SH-SY5Y (cell line): ENCODE measurements around the gene NEK5.

Experiments used
- GATA2 ChIP-seq: IDR thresholded peaks from 2 replicates; pipeline ENCODE4 v1.6.1; 2011; ENCODE audit warnings: mild to moderate bottlenecking, low read depth, low read length
- GATA3 ChIP-seq: IDR thresholded peaks from 2 replicates; pipeline ENCODE4 v1.6.1; 2011; ENCODE audit warnings: low read depth, mild to moderate bottlenecking, low read length, moderate library complexity

Gene NEK5

GRCh38 chr13:52147225-52147624 is 18.4 kb upstream of the NEK5 start:
- TF ChIP-seq GATA2 (no peak), GATA3 (no peak)

GRCh38 chr13:52141299-52141698 is 12.4 kb upstream of the NEK5 start:
- TF ChIP-seq GATA3 (no peak), GATA2 (no peak)

- no peak for TF ChIP-seq GATA2
- TF ChIP-seq GATA3 = no peak
These were observed 8.6 kb upstream of the NEK5 start for GRCh38 chr13:52137489-52137888.

GRCh38 chr13:52136763-52137162 is 7.9 kb upstream of the NEK5 start:
- TF ChIP-seq GATA2 (no peak), GATA3 (no peak)

- TF ChIP-seq GATA3 = no peak
- TF ChIP-seq GATA2 = no peak
These were observed 1.8 kb upstream of the NEK5 start for GRCh38 chr13:52130641-52131040.

- TF ChIP-seq GATA3 (no peak), GATA2 (no peak)
These were observed 830 bp downstream of the NEK5 start for GRCh38 chr13:52127783-52128702.

GRCh38 chr13:52127378-52127777 is 1.5 kb downstream of the NEK5 start:
- no peak for TF ChIP-seq GATA2
- TF ChIP-seq GATA3 = no peak

- TF ChIP-seq GATA3 (no peak), GATA2 (no peak)
These were observed 3.3 kb downstream of the NEK5 start for GRCh38 chr13:52125547-52125946.

- TF ChIP-seq GATA3 (no peak), GATA2 (no peak)
These were observed 10.3 kb downstream of the NEK5 start for GRCh38 chr13:52118595-52118994.

- no peak for TF ChIP-seq GATA3
- TF ChIP-seq GATA2 = no peak
These were observed 10.8 kb downstream of the NEK5 start for GRCh38 chr13:52118095-52118494.

GRCh38 chr13:52112591-52112990 is 16.3 kb downstream of the NEK5 start:
- TF ChIP-seq GATA2 (no peak), GATA3 (no peak)

- TF ChIP-seq GATA3 (no peak), GATA2 (no peak)
These were observed 19.7 kb downstream of the NEK5 start for GRCh38 chr13:52109116-52109670.

GRCh38 chr13:52105841-52106240 is 23.0 kb downstream of the NEK5 start:
- TF ChIP-seq GATA2 (no peak), GATA3 (no peak)

GRCh38 chr13:52104624-52105023 is 24.2 kb downstream of the NEK5 start:
- TF ChIP-seq GATA3 (no peak), GATA2 (no peak)

GRCh38 chr13:52103386-52103785 is 25.5 kb downstream of the NEK5 start:
- no peak for TF ChIP-seq GATA2
- TF ChIP-seq GATA3 = no peak

- TF ChIP-seq GATA3 (no peak), GATA2 (no peak)
These were observed 31.7 kb downstream of the NEK5 start for GRCh38 chr13:52097197-52097596.

- no peak for TF ChIP-seq GATA2
- no peak for TF ChIP-seq GATA3
These were observed 32.1 kb downstream of the NEK5 start for GRCh38 chr13:52096748-52097147.

- no peak for TF ChIP-seq GATA3
- no peak for TF ChIP-seq GATA2
These were observed 32.8 kb downstream of the NEK5 start for GRCh38 chr13:52096062-52096461.
